Pancreas (tissue), 10 donors: ENCODE results near the gene SLC6A3. TPM values are rescaled to one million over a fixed set of nuclear protein-coding genes. Genes with fewer than 3 reads are reported as not detected.

Source experiments
- ATAC-seq, 4 donors: fragments of 200-7000 bp; cut with Tn5 transposase; one replicate each; pipeline versions ENCODE4 v1.8.0 to v1.9.1; 2020; ENCODE audit warnings: mild to moderate bottlenecking in 4 of 4, moderate library complexity in 4 of 4
- DNase-seq, 6 donors: peaks; one replicate each; pipeline ENCODE4 v3.0.0-alpha.2; 2020
- FAIRE-seq: peaks from 2 replicates; lab custom pipeline; 2012; peaks lifted over from hg19 to GRCh38; lab: Jason Lieb, UNC
- H3K27ac ChIP-seq, 4 donors: fragments of 200-600 bp; sonication (generic); 1 replicate in 3 of 4; 2 replicates in 1 of 4; pipeline versions ENCODE4 v1.5.0 to v1.8.0; 2020
- H3K27me3 ChIP-seq, 4 donors: fragments of 200-600 bp; one replicate each; pipeline ENCODE4 v1.8.0; 2021
- H3K36me3 ChIP-seq, 3 donors: fragments of 200-600 bp; sonication (generic) in 1 of 3; one replicate each; pipeline versions ENCODE4 v1.5.0 to v1.8.0; 2020 to 2021
- H3K4me1 ChIP-seq, 3 donors: fragments of 200-600 bp; one replicate each; pipeline ENCODE4 v1.8.0; 2021
- H3K4me3 ChIP-seq, 4 donors: fragments of 200-600 bp; sonication (generic) in 2 of 4; one replicate each; pipeline versions ENCODE4 v1.5.0 to v1.8.0; 2020 to 2021
- H3K9me3 ChIP-seq, 4 donors: fragments of 200-600 bp; one replicate each; pipeline ENCODE4 v1.8.0; 2021
- CTCF ChIP-seq, 4 donors: fragments of 200-600 bp; sonication (generic) in 3 of 4; IDR thresholded peaks; one replicate each; pipeline versions ENCODE4 v1.5.0 to v1.8.0; 2021; ENCODE audit warnings: antibody characterized with exemption in 4 of 4
- WGBS, 2 donors: extraction: QIAGEN DNeasy Blood & Tissue Kit; methylation state at CpG; one replicate each; pipeline ENCODE4 v1.1.7; 2013; 5-methylcytosine and 5-hydroxymethylcytosine counted together
- intact Hi-C, 3 donors: fragments of 100-400 bp; cut with DNase I; formaldehyde crosslinking; loops; one replicate each; pipeline versions ENCODE4 v1.11.1 to v1.14.2; 2022
- polyA plus RNA-seq, 2 donors: library from polyadenylated mRNA; stranded (reverse); fragments of 200-250 nt; gene quantifications; one replicate each; pipeline ENCODE4 v1.2.3, GENCODE V29; 2013
- total RNA-seq, 6 donors: library from RNA; stranded (reverse); fragmentation: NEBNext Ultra II Directional in 4 of 6; extraction: Animal tissue kit (Norgen Biotek cat#: 25700) in 4 of 6; gene quantifications; one replicate each; pipeline versions ENCODE4 v1.2.1 to v1.2.4, GENCODE V29; 2021 to 2023
- donor health status: healthy with polysubstance abuse.
- donor health status: DM: no; HTN: no; CAD: no; lungs with moderate emphysema.
- donor health status: DM: no; HTN: no; CAD: no.
- donor health status: control.
- donor health status: control.
- donor health status: Bipolar disorder and iron deficiency.
- donor health status: DM: yes; HTN: yes; CAD: no.
- donor health status: DM: no; HTN: no; CAD: no.
- donor health status: DM: no; HTN: no; CAD: no.
- donor health status: DM: yes; HTN: yes; CAD: no.

Gene SLC6A3
- total and polyA plus RNA-seq, 8 donors = not detected

GRCh38 chr5:1394881-1395860, 50.1 kb downstream of the SLC6A3 start:
- Histone ChIP-seq H3K27ac (no peak overlapping the region), H3K27me3 (no peaks in the 10 kb centered on the region), H3K36me3 (no peaks in the 10 kb centered on the region), H3K4me3 (no peak overlapping the region), H3K9me3 (no peaks in the 10 kb centered on the region), H3K4me1 (no peaks in the 10 kb centered on the region)
- ATAC-seq (no peak), DNase-seq (no peak), FAIRE-seq (no peak)
- 63 to 72% methylated on average over 32 of the region's 32 CpGs for WGBS, 2 donors
- TF ChIP-seq CTCF (IDR thresholded peaks at IDR 0.05) = no peak
- intact Hi-C loops = no loop called here

GRCh38 chr5:1393571-1394501, 51.4 kb downstream of the SLC6A3 start:
- H3K36me3 ChIP-seq = no peaks in the 10 kb centered on the region
- FAIRE-seq (no peak), DNase-seq (no peak), ATAC-seq (no peak)
- no peak for TF ChIP-seq CTCF (IDR thresholded peaks at IDR 0.05)
- H3K27me3 ChIP-seq = no peaks in the 10 kb centered on the region
- no peak overlapping the region for H3K4me3 ChIP-seq
- H3K4me1 ChIP-seq = no peaks in the 10 kb centered on the region
- H3K27ac ChIP-seq = no peak overlapping the region
- WGBS, 2 donors = 36 to 52% methylated on average over 36 of the region's 36 CpGs
- intact Hi-C loops = no loop called here
- H3K9me3 ChIP-seq = no peaks in the 10 kb centered on the region

- ATAC-seq = no peak
- H3K27ac ChIP-seq = no peak overlapping the region
- no peak for DNase-seq
- no peaks in the 10 kb centered on the region for H3K9me3 ChIP-seq
- no peaks in the 10 kb centered on the region for H3K36me3 ChIP-seq
- H3K27me3 ChIP-seq = no peaks in the 10 kb centered on the region
- no peak overlapping the region for H3K4me3 ChIP-seq
- 38 to 53% methylated on average over 22 of the region's 22 CpGs for WGBS, 2 donors
- intact Hi-C loops = no loop called here
- no peaks in the 10 kb centered on the region for H3K4me1 ChIP-seq
- no peak for FAIRE-seq
- TF ChIP-seq CTCF (IDR thresholded peaks at IDR 0.05) = no peak
Measured at GRCh38 chr5:1392801-1393565, 52.3 kb downstream of the SLC6A3 start.

- no peaks in the 10 kb centered on the region for H3K27me3 ChIP-seq
- no peaks in the 10 kb centered on the region for H3K36me3 ChIP-seq
- ATAC-seq = no peak
Measured at GRCh38 chr5:1392261-1392660, 53.0 kb downstream of the SLC6A3 start.

More at GRCh38 chr5:1392261-1392660, 53.0 kb downstream of the SLC6A3 start:
- intact Hi-C loops = no loop called here
- FAIRE-seq (no peak), DNase-seq (no peak)
- Histone ChIP-seq H3K4me3 (no peak overlapping the region), H3K9me3 (no peaks in the 10 kb centered on the region), H3K4me1 (no peaks in the 10 kb centered on the region), H3K27ac (no peak overlapping the region)
- no peak for TF ChIP-seq CTCF (IDR thresholded peaks at IDR 0.05)
- 45 to 53% methylated on average over 11 of the region's 11 CpGs for WGBS, 2 donors
